Left renal pelvis (tissue), 4 donors: Measurements from ENCODE around the gene PTPRF. TPM values are rescaled to one million over a fixed set of nuclear protein-coding genes. Genes with fewer than 3 reads are reported as not detected.

ENCODE experiments used
- DNase-seq, 4 donors: peaks; one replicate each; pipeline ENCODE4 v3.0.0-alpha.2; 2013; ENCODE audit warnings: low read depth in 4 of 4, low spot score in 3 of 4
- polyA plus RNA-seq, 4 donors: library from polyadenylated mRNA; unstranded; fragments of 120-200 nt; gene quantifications; one replicate each; pipeline ENCODE4 v1.2.1, GENCODE V29; 2013; ENCODE audit not compliant: insufficient read length in 4 of 4

PTPRF gene
- polyA plus RNA-seq, 4 donors: 100 to 253 (median 200) TPM

DNA sequence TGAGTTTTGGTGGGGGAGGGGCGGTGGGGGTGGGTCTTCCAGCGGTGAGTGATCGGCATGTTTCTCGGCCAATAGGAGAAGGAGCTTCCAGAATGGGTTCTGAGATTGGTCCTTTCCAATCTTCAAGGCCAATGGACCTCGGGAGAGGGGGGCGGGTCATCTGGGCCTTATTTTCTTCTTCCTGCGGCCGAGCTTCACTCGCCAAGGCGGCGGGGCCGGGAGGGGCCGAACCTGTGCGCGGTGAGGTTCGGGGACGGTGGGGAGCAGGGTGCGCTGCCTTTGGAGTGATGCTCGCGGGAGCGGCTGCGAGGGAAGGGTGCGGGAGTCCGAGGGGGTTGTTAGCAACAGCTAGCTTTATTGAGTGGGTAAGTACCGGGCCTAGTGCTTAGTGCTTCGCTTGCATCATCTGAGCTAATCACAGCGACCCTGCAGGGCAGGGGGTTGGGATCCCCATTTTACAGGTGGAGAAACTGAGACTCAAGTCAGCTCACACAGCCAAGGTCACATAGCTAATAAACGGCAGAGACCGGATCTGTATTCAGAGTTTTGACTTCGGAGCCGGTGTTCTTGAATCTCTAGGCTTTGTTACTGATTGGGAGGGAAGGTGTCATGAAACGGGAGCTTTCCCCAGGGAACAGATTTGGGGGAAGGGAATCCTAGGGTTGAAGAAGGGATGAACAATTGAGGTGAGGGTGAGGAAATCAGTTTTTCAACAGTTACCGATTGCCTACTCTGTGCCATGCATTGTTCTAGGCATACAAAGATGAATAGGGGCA lies 119.8 kb downstream of the PTPRF start:
- peak; percentile 95 to 99 (median 98) for DNase-seq

DNA sequence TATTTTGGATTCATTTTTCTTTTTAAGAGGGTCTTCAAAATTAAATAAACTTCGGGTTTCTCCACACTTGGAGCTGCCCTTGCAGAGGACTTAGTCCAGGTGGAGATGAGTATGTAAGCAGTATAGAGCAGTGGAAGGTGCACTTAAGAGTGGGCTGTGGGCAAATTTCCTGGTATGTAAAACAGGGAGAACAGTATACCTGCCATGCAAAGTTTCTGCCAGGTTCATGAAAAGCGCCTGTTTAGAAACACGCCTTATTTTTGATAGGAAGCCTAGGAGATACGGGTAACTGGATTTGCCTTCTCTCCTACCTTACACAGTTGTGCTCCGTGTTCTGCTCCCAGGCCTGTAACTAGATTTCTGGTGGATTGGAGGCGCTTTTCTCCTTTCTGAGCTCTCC lies 120.5 kb downstream of the PTPRF start:
- DNase-seq: no peak

DNA sequence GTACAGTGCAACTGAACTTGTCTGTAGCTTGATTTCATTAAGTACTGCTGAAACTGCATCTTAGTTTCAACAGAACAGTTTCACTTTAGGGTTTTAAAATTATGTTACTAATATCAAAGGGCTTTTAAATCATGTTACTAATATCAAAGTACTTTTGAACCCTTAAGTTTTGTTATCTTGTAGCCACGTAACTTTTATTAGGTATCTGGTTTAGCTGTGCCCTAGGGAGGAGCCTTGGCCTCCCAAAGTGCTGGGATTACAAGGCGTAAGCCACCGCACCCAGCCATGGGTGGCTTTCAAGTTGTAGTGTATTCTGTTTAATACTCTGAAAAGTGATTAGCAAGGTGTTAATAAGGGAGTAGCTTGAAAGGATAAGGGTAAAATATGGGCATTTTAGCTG lies 121.2 kb downstream of the PTPRF start:
- DNase-seq: no peak

GRCh38 chr1:43653339-43653738 lies 122.7 kb downstream of the PTPRF start:
- DNase-seq: no peak

GRCh38 chr1:43653893-43654292 lies 123.2 kb downstream of the PTPRF start:
- DNase-seq: no peak

GRCh38 chr1:43655953-43656352 lies 125.3 kb downstream of the PTPRF start:
- no peak for DNase-seq

GRCh38 chr1:43659212-43660166 lies 128.8 kb downstream of the PTPRF start:
- no peak for DNase-seq

- no peak for DNase-seq
These were observed 129.7 kb downstream of the PTPRF start for GRCh38 chr1:43660355-43660754.

GRCh38 chr1:43664369-43664768 lies 133.7 kb downstream of the PTPRF start:
- no peak for DNase-seq

GRCh38 chr1:43666608-43667007 lies 135.9 kb downstream of the PTPRF start:
- no peak for DNase-seq

DNA sequence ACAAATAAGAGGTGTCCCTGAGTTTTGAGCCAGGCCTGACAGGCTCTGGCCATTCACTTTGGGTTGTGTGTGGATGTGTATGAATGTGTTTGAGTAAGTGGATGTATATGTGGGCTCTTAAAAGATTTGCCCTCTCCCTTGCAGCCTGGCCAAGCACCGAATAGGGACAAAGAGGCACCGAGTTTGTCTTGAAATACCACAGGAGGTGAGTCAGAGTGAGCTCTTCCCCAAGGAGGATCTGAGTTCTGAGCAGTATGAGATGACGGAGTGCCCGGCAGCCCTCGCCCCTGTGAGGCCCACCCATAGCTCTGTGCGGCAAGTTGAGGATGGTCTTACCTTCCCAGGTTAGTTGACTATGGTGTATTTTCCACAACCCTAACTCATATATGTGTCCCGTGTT lies 138.3 kb downstream of the PTPRF start:
- no peak for DNase-seq

DNA sequence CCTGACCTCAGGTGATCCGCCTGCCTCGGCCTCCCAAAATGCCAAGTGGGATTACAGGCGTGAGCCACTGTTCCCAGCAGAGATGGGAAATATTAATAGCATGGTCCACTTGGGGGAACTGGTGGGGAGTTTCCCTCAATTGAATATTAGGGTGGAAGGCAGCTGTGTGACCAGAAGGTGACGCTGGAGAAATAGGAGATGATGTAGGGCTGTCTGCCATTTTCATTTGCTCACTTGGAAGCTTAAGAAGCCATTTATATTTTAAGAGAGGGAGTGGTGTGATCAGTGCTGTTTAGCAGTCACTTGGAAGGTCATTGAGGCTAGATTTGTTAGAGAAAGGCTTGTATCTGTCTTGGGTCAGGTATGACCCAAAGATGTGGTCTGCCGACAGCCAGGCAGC lies 139.2 kb downstream of the PTPRF start:
- no peak for DNase-seq

- DNase-seq: no peak
These were observed 140.5 kb downstream of the PTPRF start for GRCh38 chr1:43671193-43671592.

GRCh38 chr1:43671626-43672330 lies 141.1 kb downstream of the PTPRF start:
- no peak for DNase-seq

- no peak for DNase-seq
These were observed 142.6 kb downstream of the PTPRF start for GRCh38 chr1:43673261-43673660.

Other genes starting within 250 kb of the PTPRF start
- gene C1orf210, start 245.3 kb upstream of the PTPRF start, polyA plus RNA-seq: 10 to 100 TPM in 3 of 4 donors, under 1 TPM in 1; 0.72 to 27.8 (median 21.6) TPM
- gene TIE1, start 229.9 kb upstream of the PTPRF start, polyA plus RNA-seq: 10 to 100 TPM; 31.5 to 57.9 (median 48.6) TPM
- gene MPL, start 193.1 kb upstream of the PTPRF start, polyA plus RNA-seq: under 1 TPM; 0.55 to 0.72 (median 0.62) TPM
- 10 to 100 TPM; 33.2 to 42.0 (median 35.0) TPM for gene CDC20, start 171.9 kb upstream of the PTPRF start, polyA plus RNA-seq
- 10 to 100 TPM; 45.2 to 87.2 (median 80.5) TPM for gene ELOVL1, start 162.9 kb upstream of the PTPRF start, polyA plus RNA-seq
- gene MED8, start 141.1 kb upstream of the PTPRF start, polyA plus RNA-seq: 10 to 100 TPM; 38.4 to 40.9 (median 40.1) TPM
- gene SZT2, start 141.0 kb upstream of the PTPRF start, polyA plus RNA-seq: 10 to 100 TPM; 17.3 to 30.1 (median 21.7) TPM
- 10 to 100 TPM; 32.7 to 54.1 (median 38.6) TPM for gene HYI, start 77.0 kb upstream of the PTPRF start, polyA plus RNA-seq
- gene KDM4A, start 119.3 kb downstream of the PTPRF start, polyA plus RNA-seq: 10 to 100 TPM; 48.3 to 54.8 (median 53.4) TPM
- gene ST3GAL3, start 176.7 kb downstream of the PTPRF start, polyA plus RNA-seq: 10 to 100 TPM; 19.8 to 28.7 (median 23.0) TPM